ENCODE results near the gene HNRNPA2B1.
"Not testable (repeated sequence)": the region's sequence is repeated elsewhere in the genome, so short reads cannot be mapped to it uniquely, and the experiment has no call there.

Gene HNRNPA2B1

DNA sequence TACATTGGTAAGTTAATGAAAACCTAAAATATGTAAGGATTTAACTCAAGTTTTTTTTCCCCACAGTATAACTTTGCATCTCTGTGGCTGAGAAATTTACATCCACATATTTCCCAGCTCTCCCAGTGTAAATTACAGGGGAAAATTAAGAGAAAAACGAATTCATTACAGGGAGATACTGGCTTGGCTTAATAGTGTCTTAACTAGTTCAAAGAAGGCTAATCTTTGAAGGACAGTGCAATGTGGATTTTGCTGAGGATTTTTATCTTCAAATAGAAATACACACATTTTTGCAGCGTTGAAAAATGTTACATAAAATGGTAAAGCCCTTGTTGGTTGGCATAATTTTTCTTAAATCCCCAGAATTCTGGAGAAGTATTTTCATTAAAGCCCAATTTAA is 2.5 kb upstream of the HNRNPA2B1 start:
- in situ Hi-C loops (cut with MboI; ENCODE audit: low sequenced_read_pairs): loop anchor here (25.0 kb wide), 1 partner anchor 959 kb away; the partner anchor contains the start of genes HOXA10, HOXA3, HOXA7 and HOXA9
- DNase-seq (ENCODE audit: low spot score in 2 of 2): no peak
- no peaks in the 10 kb centered on the region for H3K27me3 ChIP-seq (ENCODE audit: low read depth)
- H3K4me1 ChIP-seq: peaks cover 21% of the 10 kb centered on the region
- H3K36me3 ChIP-seq (replicated peaks): peaks cover 71% of the 10 kb centered on the region
- no peaks in the 10 kb centered on the region for H3K9me3 ChIP-seq
- H3K4me3 ChIP-seq: peak overlapping the region; percentile 99

DNA sequence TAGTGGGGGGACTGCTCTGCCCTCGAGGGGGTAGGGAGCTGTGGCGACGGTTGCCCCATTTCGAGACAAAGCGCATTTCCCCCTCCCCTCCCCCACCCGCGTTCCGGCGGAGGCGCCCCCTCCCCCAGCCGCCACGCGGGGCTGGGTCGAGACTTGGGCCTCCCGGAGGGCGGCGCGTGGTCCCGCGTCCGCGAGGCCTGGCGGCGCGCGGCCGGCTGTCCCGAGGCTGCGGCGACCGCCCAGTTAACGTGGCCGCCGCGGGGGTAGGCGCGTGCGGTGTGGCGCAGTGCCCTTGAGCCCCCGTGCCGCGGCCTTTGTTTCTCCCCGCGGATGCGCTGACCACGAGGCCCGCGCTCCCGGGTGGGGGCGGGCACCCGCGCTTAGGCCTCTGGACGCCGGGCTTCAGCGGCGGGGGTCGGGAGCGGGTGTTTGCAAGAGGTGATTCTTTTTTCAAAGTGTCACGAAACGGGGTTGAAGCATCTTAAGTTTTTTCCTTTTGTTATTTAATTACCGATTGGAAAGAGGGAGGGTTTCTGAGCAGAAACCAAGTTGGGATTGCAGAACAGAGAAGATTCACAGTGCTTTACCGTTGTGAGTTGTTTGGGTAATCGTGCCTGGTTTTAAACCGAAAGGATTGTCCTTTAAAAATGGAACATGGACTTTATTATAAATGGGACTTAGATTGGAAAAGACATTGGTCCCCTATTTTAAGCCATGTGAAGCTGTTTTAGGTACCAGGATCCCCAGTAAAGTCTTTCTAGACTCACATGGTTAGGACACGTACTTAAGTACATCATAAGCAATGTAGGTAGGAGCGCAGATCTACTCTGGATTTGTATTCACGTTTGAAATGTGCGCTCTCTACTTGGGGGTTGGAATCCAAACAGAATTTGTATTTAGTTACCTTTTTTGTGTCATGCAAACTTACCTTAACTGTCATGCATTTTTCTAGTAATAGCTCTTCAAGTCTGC is 1.8 kb upstream of the HNRNPA2B1 start:
- in situ Hi-C loops (cut with MboI; ENCODE audit: low sequenced_read_pairs): loop anchor here (25.0 kb wide), 1 partner anchor 960 kb away; the partner anchor contains the start of genes HOXA10, HOXA3, HOXA7 and HOXA9
- DNase-seq (ENCODE audit: low spot score in 2 of 2): peak in 1 of 2 experiments; percentile 64
- peaks cover 21% of the 10 kb centered on the region for H3K4me1 ChIP-seq
- no peaks in the 10 kb centered on the region for H3K27me3 ChIP-seq (ENCODE audit: low read depth)
- H3K9me3 ChIP-seq: no peaks in the 10 kb centered on the region
- peaks cover 68% of the 10 kb centered on the region for H3K36me3 ChIP-seq (replicated peaks)
- H3K4me3 ChIP-seq: peak overlapping the region; percentile 99

DNA sequence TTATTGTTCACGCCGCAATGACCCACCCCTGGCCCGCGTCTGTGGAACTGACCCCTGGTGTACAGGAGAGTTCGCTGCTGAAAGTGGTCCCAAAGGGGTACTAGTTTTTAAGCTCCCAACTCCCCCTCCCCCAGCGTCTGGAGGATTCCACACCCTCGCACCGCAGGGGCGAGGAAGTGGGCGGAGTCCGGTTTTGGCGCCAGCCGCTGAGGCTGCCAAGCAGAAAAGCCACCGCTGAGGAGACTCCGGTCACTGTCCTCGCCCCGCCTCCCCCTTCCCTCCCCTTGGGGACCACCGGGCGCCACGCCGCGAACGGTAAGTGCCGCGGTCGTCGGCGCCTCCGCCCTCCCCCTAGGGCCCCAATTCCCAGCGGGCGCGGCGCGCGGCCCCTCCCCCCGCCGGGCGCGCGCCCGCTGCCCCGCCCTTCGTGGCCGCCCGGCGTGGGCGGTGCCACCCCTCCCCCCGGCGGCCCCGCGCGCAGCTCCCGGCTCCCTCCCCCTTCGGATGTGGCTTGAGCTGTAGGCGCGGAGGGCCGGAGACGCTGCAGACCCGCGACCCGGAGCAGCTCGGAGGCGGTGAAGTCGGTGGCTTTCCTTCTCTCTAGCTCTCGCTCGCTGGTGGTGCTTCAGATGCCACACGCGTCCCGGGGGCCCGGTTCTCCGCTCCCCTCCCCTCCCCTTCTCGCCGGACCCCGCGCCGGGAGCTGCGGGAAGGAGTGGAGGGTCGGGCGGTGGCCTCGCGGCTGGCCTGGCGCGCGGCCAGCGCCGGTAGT is 887 bp upstream of the HNRNPA2B1 start, which contains the start of gene CBX3:
TSS of gene CBX3 (plus strand) at position 499 of the 772 bp plus-strand sequence. CDS start 1,254 bp downstream, outside the sequence.
- H3K27me3 ChIP-seq (ENCODE audit: low read depth): no peaks in the 10 kb centered on the region
- H3K4me3 ChIP-seq: peak within 1 kb of the TSS; percentile 99
- H3K4me1 ChIP-seq: peaks cover 26% of the 10 kb centered on the region
- peaks cover 68% of the 10 kb centered on the region for H3K36me3 ChIP-seq (replicated peaks)
- in situ Hi-C loops (cut with MboI; ENCODE audit: low sequenced_read_pairs): loop anchor here (25.0 kb wide), 1 partner anchor 961 kb away; the partner anchor contains the start of genes HOXA10, HOXA3, HOXA7 and HOXA9
- DNase-seq (ENCODE audit: low spot score in 2 of 2): peak; percentile 88 to 98
- H3K9me3 ChIP-seq: no peaks in the 10 kb centered on the region

GRCh38 chr7:26200038-26200443 is 505 bp downstream of the HNRNPA2B1 start:
- Histone ChIP-seq H3K4me3 (peak overlapping the region; percentile 99), H3K4me1 (peaks cover 24% of the 10 kb centered on the region), H3K9me3 (no peaks in the 10 kb centered on the region), H3K27me3 (ENCODE audit: low read depth) (no peaks in the 10 kb centered on the region), H3K36me3 (replicated peaks) (peaks cover 68% of the 10 kb centered on the region)
- peak in 1 of 2 experiments; percentile 80 for DNase-seq (ENCODE audit: low spot score in 2 of 2)
- in situ Hi-C loops (cut with MboI; ENCODE audit: low sequenced_read_pairs): loop anchor here (25.0 kb wide), 1 partner anchor 962 kb away; the partner anchor contains the start of genes HOXA10, HOXA3, HOXA7 and HOXA9

- H3K9me3 ChIP-seq: no peaks in the 10 kb centered on the region
- peaks cover 72% of the 10 kb centered on the region for H3K36me3 ChIP-seq (replicated peaks)
- peaks cover 22% of the 10 kb centered on the region for H3K4me1 ChIP-seq
- H3K4me3 ChIP-seq: peak overlapping the region; percentile 99
- H3K27me3 ChIP-seq (ENCODE audit: low read depth): no peaks in the 10 kb centered on the region
- peak in 1 of 2 experiments; percentile 63 for DNase-seq (ENCODE audit: low spot score in 2 of 2)
- in situ Hi-C loops (cut with MboI; ENCODE audit: low sequenced_read_pairs): loop anchor here (25.0 kb wide), 2 partner anchors 312 to 963 kb away; partner anchors contain the start of genes HOXA10, HOXA3, HOXA7 and HOXA9
Measured at GRCh38 chr7:26199301-26200037, 1.1 kb downstream of the HNRNPA2B1 start.

DNA sequence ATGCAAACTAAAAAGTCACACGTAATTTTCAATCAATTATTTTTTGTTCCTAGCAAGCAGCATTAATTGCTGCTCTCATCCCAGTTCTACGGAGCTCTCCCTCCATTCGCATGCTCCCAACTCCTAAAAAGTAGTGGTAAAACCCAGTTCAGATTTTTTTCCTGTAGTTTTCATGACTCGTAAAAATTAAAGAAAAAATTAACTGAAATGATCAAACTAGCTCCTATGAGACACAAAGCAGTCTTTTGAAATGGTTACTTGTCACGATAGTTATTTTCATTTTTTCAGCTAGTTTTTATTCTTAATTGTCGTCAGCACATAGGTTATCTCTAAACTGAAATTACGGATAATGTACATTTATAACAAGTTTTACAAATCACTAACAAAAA is 1.8 kb downstream of the HNRNPA2B1 start:
- H3K27me3 ChIP-seq (ENCODE audit: low read depth): no peaks in the 10 kb centered on the region
- H3K4me1 ChIP-seq: peaks cover 18% of the 10 kb centered on the region
- in situ Hi-C loops (cut with MboI; ENCODE audit: low sequenced_read_pairs): loop anchor here (25.0 kb wide), 1 partner anchor 311 kb away; no protein-coding TSS in a partner anchor
- H3K9me3 ChIP-seq: no peaks in the 10 kb centered on the region
- peaks cover 72% of the 10 kb centered on the region for H3K36me3 ChIP-seq (replicated peaks)
- peak overlapping the region; percentile 99 for H3K4me3 ChIP-seq
- no peak for DNase-seq (ENCODE audit: low spot score in 2 of 2)

- no peak for DNase-seq (ENCODE audit: low spot score in 2 of 2)
- peak overlapping the region; percentile 99 for H3K4me3 ChIP-seq
- in situ Hi-C loops (cut with MboI; ENCODE audit: low sequenced_read_pairs): loop anchor here (25.0 kb wide), 1 partner anchor 311 kb away; no protein-coding TSS in a partner anchor
- peaks cover 72% of the 10 kb centered on the region for H3K36me3 ChIP-seq (replicated peaks)
- no peaks in the 10 kb centered on the region for H3K27me3 ChIP-seq (ENCODE audit: low read depth)
- no peaks in the 10 kb centered on the region for H3K9me3 ChIP-seq
- H3K4me1 ChIP-seq: peaks cover 15% of the 10 kb centered on the region
Measured at GRCh38 chr7:26198133-26198780, 2.3 kb downstream of the HNRNPA2B1 start.

DNA sequence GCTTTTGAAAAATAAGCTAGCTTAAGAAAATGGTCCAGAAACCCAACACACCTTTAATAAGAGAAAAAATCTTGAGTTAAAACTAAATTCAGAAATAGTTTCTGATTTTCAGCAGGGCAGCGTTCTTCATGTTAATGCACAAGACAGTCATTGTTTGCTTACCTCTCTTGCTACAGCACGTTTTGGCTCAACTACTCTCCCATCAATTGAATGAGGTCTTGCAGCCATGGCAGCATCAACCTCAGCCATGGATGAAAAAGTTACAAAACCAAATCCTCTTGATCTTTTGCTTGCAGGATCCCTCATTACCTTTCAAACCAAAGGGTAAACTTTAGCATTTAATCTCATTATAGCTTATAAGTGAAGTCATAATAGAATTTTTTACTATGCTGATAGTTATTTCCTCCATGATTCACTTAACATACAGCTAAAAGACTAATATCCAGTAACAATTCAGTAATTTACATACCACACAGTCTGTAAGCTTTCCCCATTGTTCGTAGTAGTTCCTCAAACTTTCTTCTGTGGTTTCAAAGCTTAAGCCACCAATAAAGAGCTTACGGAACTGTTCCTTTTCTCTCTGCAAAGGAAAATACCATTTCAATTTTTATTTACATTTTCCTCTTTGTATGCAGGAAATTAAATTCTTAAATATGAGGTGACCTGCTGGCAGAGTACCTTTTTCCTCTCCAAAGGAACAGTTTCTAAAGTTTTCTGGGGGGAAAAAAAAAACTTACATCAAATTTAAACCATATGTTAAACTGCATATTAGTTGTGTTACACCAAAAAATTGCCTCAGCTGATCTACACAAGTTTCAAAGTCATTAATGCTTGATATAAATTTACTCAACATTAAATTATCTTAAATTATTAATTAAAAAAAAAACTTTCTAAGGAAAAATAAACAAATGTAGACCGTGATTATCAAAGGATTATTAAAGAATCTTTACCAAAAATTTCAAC is 3.1 kb downstream of the HNRNPA2B1 start:
- H3K36me3 ChIP-seq (replicated peaks): peaks cover 76% of the 10 kb centered on the region
- peaks cover 15% of the 10 kb centered on the region for H3K4me1 ChIP-seq
- peak in 1 of 2 experiments; percentile 84 for DNase-seq (ENCODE audit: low spot score in 2 of 2)
- H3K4me3 ChIP-seq: peak overlapping the region; percentile 99
- in situ Hi-C loops (cut with MboI; ENCODE audit: low sequenced_read_pairs): loop anchor here (25.0 kb wide), 1 partner anchor 310 kb away; no protein-coding TSS in a partner anchor
- H3K9me3 ChIP-seq: no peaks in the 10 kb centered on the region
- no peaks in the 10 kb centered on the region for H3K27me3 ChIP-seq (ENCODE audit: low read depth)

GRCh38 chr7:26195867-26196657 is 4.5 kb downstream of the HNRNPA2B1 start:
- Histone ChIP-seq H3K4me1 (peaks cover 15% of the 10 kb centered on the region), H3K27me3 (ENCODE audit: low read depth) (no peaks in the 10 kb centered on the region), H3K4me3 (no peak overlapping the region), H3K9me3 (no peaks in the 10 kb centered on the region), H3K36me3 (replicated peaks) (peaks cover 90% of the 10 kb centered on the region)
- in situ Hi-C loops (cut with MboI; ENCODE audit: low sequenced_read_pairs): loop anchor here (25.0 kb wide), 1 partner anchor 309 kb away; no protein-coding TSS in a partner anchor
- DNase-seq (ENCODE audit: low spot score in 2 of 2): no peak

- Histone ChIP-seq H3K9me3 (no peaks in the 10 kb centered on the region), H3K27me3 (ENCODE audit: low read depth) (no peaks in the 10 kb centered on the region), H3K4me1 (peaks cover 15% of the 10 kb centered on the region), H3K4me3 (no peak overlapping the region), H3K36me3 (replicated peaks) (peaks cover 95% of the 10 kb centered on the region)
- no peak for DNase-seq (ENCODE audit: low spot score in 2 of 2)
- in situ Hi-C loops (cut with MboI; ENCODE audit: low sequenced_read_pairs): loop anchor here (25.0 kb wide), 1 partner anchor 308 kb away; no protein-coding TSS in a partner anchor
Measured at GRCh38 chr7:26195182-26195581, 5.4 kb downstream of the HNRNPA2B1 start.

DNA sequence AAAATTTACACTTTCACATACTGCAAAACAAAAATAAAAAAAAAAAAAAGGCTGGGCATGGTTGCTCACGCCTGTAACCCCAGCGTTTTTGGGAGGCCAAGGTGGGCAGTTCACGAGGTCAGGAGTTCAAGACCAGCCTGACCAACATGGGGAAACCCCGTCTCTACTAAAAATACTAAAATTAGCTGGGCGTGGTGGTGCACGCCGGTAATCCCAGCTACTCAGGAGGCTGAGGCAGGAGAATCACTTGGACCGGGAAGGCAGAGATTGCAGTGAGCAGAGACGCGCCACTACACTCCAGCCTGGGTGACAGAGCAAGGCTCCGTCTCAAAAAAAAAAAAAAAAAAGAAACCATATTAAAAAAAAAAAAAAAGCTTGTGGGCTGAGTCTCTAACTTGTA is 5.8 kb downstream of the HNRNPA2B1 start:
- H3K27me3 ChIP-seq (ENCODE audit: low read depth); H3K9me3 ChIP-seq; H3K4me3 ChIP-seq; DNase-seq (ENCODE audit: low spot score in 2 of 2): not testable (repeated sequence)
- H3K4me1 ChIP-seq: peaks cover 15% of the 10 kb centered on the region
- peaks cover 95% of the 10 kb centered on the region for H3K36me3 ChIP-seq (replicated peaks)
- in situ Hi-C loops (cut with MboI; ENCODE audit: low sequenced_read_pairs): loop anchor here (25.0 kb wide), 1 partner anchor 307 kb away; no protein-coding TSS in a partner anchor

Data from HAP-1 (cell line).